VCaP (cell line): Measurements from ENCODE around the gene MAN2B2.

Experiments
- H3K27ac ChIP-seq: fragments of 450-650 bp; 2 replicates; pipeline ENCODE4 v1.5.1; 2017
- CTCF ChIP-seq: fragments of 450-650 bp; conservative IDR thresholded peaks from 2 replicates; pipeline ENCODE4 v1.5.1; 2017; ENCODE audit warnings: mild to moderate bottlenecking, moderate library complexity

MAN2B2 gene

GRCh38 chr4:6596948-6597347, 22.0 kb downstream of the MAN2B2 start:
- TF ChIP-seq CTCF, result no peak
- no peak overlapping the region for H3K27ac ChIP-seq

- no peak overlapping the region for H3K27ac ChIP-seq
- TF ChIP-seq CTCF, result no peak
Observed at GRCh38 chr4:6598127-6598526, 23.1 kb downstream of the MAN2B2 start.

- no peak for TF ChIP-seq CTCF
- no peak overlapping the region for H3K27ac ChIP-seq
Observed at GRCh38 chr4:6598641-6599040, 23.7 kb downstream of the MAN2B2 start.

GRCh38 chr4:6601661-6602250, 26.8 kb downstream of the MAN2B2 start:
- no peak for TF ChIP-seq CTCF
- H3K27ac ChIP-seq, result no peak overlapping the region

GRCh38 chr4:6602289-6602688, 27.3 kb downstream of the MAN2B2 start:
- TF ChIP-seq CTCF, result no peak
- H3K27ac ChIP-seq, result no peak overlapping the region

GRCh38 chr4:6603128-6603527, 28.1 kb downstream of the MAN2B2 start:
- no peak for TF ChIP-seq CTCF
- no peak overlapping the region for H3K27ac ChIP-seq

- no peak for TF ChIP-seq CTCF
- H3K27ac ChIP-seq, result no peak overlapping the region
Observed at GRCh38 chr4:6605114-6605513, 30.1 kb downstream of the MAN2B2 start.

GRCh38 chr4:6605605-6606004, 30.6 kb downstream of the MAN2B2 start:
- H3K27ac ChIP-seq, result no peak overlapping the region
- no peak for TF ChIP-seq CTCF
